ENCODE data around the gene QARS1. TPM values are rescaled to one million over a fixed set of nuclear protein-coding genes. Genes with fewer than 3 reads are reported as not detected.

QARS1 gene
- total RNA-seq, 2 donors from 2014 or later: 371 to 374 TPM

DNA sequence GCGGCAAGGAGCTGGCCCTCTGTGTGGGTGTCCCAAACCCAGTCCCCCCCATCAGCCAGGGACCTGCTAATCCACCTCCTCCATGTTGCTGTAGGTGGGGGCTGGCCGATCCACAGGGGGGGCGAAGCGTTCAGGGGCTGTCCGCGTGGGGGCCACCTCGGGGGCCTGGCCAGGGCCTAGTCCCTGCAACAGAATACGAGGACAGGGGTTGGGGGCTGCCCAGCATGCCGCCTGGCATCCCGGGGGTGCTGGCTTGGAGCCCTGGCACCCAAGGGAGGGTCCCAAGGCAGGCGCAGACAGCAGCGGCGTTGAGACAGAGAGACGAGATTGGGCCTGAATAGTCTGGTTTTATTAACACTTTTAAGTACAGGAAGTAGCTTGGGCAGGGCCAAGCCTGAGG lies 3.8 kb upstream of the QARS1 start:
- no peak for DNase-seq
- peaks cover 8% of the 10 kb centered on the region for H3K4me1 ChIP-seq
- H3K27ac ChIP-seq: no peak overlapping the region
- H3K9me3 ChIP-seq: no peaks in the 10 kb centered on the region
- TF ChIP-seq, protein P1, sequence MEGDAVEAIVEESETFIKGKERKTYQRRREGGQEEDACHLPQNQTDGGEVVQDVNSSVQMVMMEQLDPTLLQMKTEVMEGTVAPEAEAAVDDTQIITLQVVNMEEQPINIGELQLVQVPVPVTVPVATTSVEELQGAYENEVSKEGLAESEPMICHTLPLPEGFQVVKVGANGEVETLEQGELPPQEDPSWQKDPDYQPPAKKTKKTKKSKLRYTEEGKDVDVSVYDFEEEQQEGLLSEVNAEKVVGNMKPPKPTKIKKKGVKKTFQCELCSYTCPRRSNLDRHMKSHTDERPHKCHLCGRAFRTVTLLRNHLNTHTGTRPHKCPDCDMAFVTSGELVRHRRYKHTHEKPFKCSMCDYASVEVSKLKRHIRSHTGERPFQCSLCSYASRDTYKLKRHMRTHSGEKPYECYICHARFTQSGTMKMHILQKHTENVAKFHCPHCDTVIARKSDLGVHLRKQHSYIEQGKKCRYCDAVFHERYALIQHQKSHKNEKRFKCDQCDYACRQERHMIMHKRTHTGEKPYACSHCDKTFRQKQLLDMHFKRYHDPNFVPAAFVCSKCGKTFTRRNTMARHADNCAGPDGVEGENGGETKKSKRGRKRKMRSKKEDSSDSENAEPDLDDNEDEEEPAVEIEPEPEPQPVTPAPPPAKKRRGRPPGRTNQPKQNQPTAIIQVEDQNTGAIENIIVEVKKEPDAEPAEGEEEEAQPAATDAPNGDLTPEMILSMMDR (IDR thresholded peaks at IDR 0.05): no peak
- intact Hi-C loops (cut with DNase I): no loop called here
- peaks cover 26% of the 10 kb centered on the region for H3K36me3 ChIP-seq
- no peak overlapping the region for H3K9ac ChIP-seq (ENCODE audit: low read depth in 2 of 2, low read length in 2 of 2)
- H3K27me3 ChIP-seq: no peaks in the 10 kb centered on the region
- no peak overlapping the region for H3K4me3 ChIP-seq

DNA sequence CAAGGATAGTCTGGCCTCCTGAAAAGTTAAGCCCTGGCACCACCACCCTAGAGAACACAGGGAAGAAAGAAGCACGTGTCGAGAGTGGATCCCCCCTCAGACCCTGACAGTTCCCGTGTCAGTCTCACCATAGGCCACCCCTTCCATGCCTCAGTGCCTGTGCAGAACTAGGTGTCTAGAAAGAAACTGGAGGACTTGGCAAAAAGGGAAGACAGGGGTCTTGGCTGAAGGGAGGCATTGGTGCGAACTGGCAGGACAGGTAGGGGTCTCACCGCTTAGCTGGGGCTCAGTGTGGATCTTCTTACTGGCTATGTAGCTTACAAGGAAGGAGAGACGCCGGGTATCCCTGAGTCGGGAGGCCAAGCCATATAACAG lies 518 bp downstream of the QARS1 start:
- Histone ChIP-seq H3K36me3 (peaks cover 24% of the 10 kb centered on the region), H3K4me1 (peaks cover 12% of the 10 kb centered on the region), H3K9ac (ENCODE audit: low read depth in 2 of 2, low read length in 2 of 2) (peak overlapping the region; percentile 74 to 95), H3K27me3 (no peaks in the 10 kb centered on the region), H3K4me3 (peak overlapping the region; percentile 97), H3K27ac (peak overlapping the region; percentile 86), H3K9me3 (no peaks in the 10 kb centered on the region)
- intact Hi-C loops (cut with DNase I): no loop called here
- DNase-seq: no peak
- TF ChIP-seq, protein P1 (IDR thresholded peaks at IDR 0.05): no peak

DNA sequence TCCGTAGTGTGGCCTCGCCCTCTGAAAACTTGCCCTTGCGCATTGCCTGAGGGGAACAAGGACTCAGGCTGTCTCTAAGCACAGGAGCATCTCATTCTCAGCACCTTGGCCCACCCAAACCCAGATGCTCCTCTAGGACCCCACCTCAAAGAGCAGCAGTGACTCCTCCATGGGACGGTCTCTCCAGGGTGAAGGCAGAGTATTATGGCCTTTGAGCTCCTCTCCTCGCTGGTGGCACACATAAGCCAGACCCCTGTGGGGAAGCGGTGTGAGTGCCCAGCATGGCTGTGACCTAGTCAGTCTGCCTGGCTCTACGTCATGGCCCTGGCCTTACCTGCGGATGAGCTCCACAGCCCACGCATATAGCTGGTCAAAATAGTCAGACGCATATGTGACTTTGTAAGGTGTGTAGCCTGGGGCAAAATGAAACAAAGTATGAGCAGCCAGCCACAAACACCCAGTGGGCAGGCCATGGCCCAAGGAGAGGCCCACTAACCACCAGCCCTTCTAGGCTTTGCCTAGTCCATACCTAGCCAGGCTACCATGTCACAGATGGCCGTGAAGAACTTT lies 4.4 kb downstream of the QARS1 start:
- peaks cover 8% of the 10 kb centered on the region for H3K4me1 ChIP-seq
- H3K36me3 ChIP-seq: peaks cover 24% of the 10 kb centered on the region
- intact Hi-C loops (cut with DNase I): no loop called here
- no peak for DNase-seq
- no peak overlapping the region for H3K4me3 ChIP-seq
- H3K9me3 ChIP-seq: no peaks in the 10 kb centered on the region
- no peaks in the 10 kb centered on the region for H3K27me3 ChIP-seq
- TF ChIP-seq, protein P1 (IDR thresholded peaks at IDR 0.05): no peak
- H3K9ac ChIP-seq (ENCODE audit: low read depth in 2 of 2, low read length in 2 of 2): no peak overlapping the region
- no peak overlapping the region for H3K27ac ChIP-seq

DNA sequence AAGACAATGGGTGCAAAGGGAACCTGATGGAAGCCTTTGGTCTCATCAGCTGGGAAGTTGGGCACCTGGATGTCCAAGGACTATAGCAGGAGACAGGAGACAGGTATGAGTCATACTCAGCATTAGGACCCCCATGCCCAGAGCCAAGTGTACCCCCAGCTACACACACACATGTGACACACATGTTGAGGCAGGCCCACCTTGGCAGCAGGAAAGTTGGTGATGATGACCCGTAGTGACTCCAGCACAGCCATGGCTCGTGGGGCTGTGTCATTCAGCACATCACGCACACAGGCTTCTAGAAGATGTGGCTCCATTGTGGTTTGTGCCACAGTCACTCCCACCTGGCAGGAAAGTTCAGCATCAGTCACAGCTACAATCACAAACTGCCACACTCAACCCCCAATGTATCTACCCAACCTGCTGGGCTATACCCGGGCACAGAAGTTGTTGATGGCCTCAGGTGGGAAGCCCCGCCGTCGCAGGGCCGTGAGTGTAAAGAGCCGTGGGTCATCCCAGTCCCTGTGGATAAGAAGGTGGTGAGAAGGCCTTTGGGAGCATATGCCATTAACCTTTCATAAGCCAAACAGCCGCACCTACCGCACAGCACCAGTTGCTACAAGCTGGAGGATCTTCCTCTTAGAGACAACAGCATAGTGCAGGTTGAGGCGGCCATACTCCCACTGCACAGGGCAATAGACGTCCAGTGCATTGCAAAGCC lies 5.5 kb downstream of the QARS1 start:
- Histone ChIP-seq H3K4me3 (no peak overlapping the region), H3K4me1 (peaks cover 14% of the 10 kb centered on the region), H3K9ac (ENCODE audit: low read depth in 2 of 2, low read length in 2 of 2) (no peak overlapping the region), H3K27ac (no peak overlapping the region), H3K36me3 (peaks cover 24% of the 10 kb centered on the region), H3K27me3 (no peaks in the 10 kb centered on the region), H3K9me3 (no peaks in the 10 kb centered on the region)
- no peak for DNase-seq
- TF ChIP-seq, protein P1 (IDR thresholded peaks at IDR 0.05): no peak
- intact Hi-C loops (cut with DNase I): loop anchor here (10.0 kb wide), 1 partner anchor 114 kb away; no protein-coding TSS in a partner anchor

DNA sequence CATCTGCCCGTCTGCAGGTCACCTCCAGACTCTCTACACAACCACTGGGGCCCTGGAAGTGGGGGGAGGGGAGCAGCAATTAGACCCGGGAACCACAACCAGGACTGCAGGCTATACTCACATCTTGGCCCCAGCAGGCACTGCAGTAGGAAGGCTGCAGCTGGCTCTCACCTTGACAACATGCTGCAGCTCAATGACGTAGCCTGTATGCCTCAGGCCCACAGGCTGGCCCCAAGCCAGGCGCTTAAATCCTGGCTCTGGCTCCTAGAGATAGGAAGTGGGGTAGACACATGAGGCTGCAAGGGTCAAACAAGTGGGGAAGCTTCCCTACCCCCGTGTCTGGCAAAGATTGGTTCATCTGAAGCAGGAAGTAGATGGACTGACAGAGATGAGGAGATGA lies 6.1 kb downstream of the QARS1 start:
- intact Hi-C loops (cut with DNase I): loop anchor here (10.0 kb wide), 1 partner anchor 114 kb away; no protein-coding TSS in a partner anchor
- no peak overlapping the region for H3K9ac ChIP-seq (ENCODE audit: low read depth in 2 of 2, low read length in 2 of 2)
- H3K27me3 ChIP-seq: no peaks in the 10 kb centered on the region
- peaks cover 10% of the 10 kb centered on the region for H3K4me1 ChIP-seq
- no peak overlapping the region for H3K4me3 ChIP-seq
- H3K36me3 ChIP-seq: peaks cover 24% of the 10 kb centered on the region
- no peak for DNase-seq
- TF ChIP-seq, protein P1 (IDR thresholded peaks at IDR 0.05): no peak
- H3K27ac ChIP-seq: no peak overlapping the region
- H3K9me3 ChIP-seq: no peaks in the 10 kb centered on the region
